ENCODE data around the gene NUMA1. TPM values are rescaled to one million over a fixed set of nuclear protein-coding genes. Genes with fewer than 3 reads are reported as not detected.

The NUMA1 gene
- polyA plus RNA-seq, 3 donors, result 4.1 to 91.2 (median 12.4) TPM

DNA sequence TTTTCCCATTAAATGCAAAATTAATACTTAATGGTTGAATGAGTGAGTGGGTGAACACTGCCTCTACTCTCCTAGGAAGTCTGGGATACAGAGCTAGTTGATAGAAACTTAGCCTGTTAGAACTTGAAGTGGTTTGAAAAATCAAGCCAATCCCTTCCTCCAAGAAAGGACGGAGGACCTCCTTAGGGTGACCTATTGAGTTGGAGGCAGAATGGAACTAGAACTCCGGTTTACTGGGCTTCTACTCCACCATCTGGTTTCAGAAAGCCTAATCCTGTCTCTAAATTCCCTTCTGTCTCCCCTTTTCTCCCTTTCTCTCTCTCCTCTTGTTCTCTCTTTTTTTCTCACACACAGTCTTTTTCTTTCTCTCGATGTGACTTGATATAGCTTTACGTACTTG is 101.2 kb downstream of the NUMA1 start:
- TF ChIP-seq, protein P1, sequence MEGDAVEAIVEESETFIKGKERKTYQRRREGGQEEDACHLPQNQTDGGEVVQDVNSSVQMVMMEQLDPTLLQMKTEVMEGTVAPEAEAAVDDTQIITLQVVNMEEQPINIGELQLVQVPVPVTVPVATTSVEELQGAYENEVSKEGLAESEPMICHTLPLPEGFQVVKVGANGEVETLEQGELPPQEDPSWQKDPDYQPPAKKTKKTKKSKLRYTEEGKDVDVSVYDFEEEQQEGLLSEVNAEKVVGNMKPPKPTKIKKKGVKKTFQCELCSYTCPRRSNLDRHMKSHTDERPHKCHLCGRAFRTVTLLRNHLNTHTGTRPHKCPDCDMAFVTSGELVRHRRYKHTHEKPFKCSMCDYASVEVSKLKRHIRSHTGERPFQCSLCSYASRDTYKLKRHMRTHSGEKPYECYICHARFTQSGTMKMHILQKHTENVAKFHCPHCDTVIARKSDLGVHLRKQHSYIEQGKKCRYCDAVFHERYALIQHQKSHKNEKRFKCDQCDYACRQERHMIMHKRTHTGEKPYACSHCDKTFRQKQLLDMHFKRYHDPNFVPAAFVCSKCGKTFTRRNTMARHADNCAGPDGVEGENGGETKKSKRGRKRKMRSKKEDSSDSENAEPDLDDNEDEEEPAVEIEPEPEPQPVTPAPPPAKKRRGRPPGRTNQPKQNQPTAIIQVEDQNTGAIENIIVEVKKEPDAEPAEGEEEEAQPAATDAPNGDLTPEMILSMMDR (IDR thresholded peaks at IDR 0.05), result no peak
- no peak for DNase-seq
- WGBS (ENCODE audit: insufficient coverage), result 83% methylated on average over 1 of the region's 4 CpGs
- Histone ChIP-seq H3K79me2 (ENCODE audit: insufficient read depth, low read length) (peaks cover 4% of the 10 kb centered on the region), H3K4me2 (replicated peaks; ENCODE audit: extremely low read depth, low read length, poor library complexity, severe bottlenecking) (no peak overlapping the region), H3K36me3 (replicated peaks in 1 of 2; ENCODE audit: control insufficient read depth in 1 of 2, insufficient read depth in 2 of 2, low read length in 2 of 2) (peaks cover 20 to 58% of the 10 kb centered on the region in 2 donors), H4K20me1 (ENCODE audit: insufficient read depth, low read length) (peaks cover 4% of the 10 kb centered on the region), H3K9ac (ENCODE audit: insufficient read depth, low read length, poor library complexity, severe bottlenecking) (no peak overlapping the region), H3K4me3 (replicated peaks in 1 of 3; ENCODE audit: low read depth in 2 of 3, low read length in 3 of 3) (no peak overlapping the region), H3K27ac (ENCODE audit: low read depth in 1 of 2, low read length in 2 of 2) (no peak overlapping the region), H3K9me3 (replicated peaks in 1 of 2; ENCODE audit: control insufficient read depth in 1 of 2, insufficient read depth in 1 of 2, low read length in 2 of 2) (no peaks in the 10 kb centered on the region), H2AFZ (ENCODE audit: insufficient read depth, low read depth, low read length, poor library complexity, severe bottlenecking) (no peak overlapping the region), H3K27me3 (ENCODE audit: control insufficient read depth in 2 of 2, insufficient read depth in 2 of 2, low read length in 2 of 2) (no peaks in the 10 kb centered on the region), H3K4me1 (ENCODE audit: control insufficient read depth in 1 of 2, insufficient read depth in 2 of 2, low read length in 2 of 2) (peaks cover 7 to 11% of the 10 kb centered on the region in 2 donors)
- H3K4me1 Mint-ChIP-seq, result peaks cover 8% of the 10 kb centered on the region
- intact Hi-C loops (cut with micrococcal nuclease), result loop anchor here (5.0 kb wide), 3 partner anchors 33 to 113 kb away; no protein-coding TSS in a partner anchor
- peaks cover 46 to 51% of the 10 kb centered on the region in 2 donors for H3K36me3 Mint-ChIP-seq
- H3K27ac Mint-ChIP-seq, result no peak overlapping the region
- no peak overlapping the region for H3K4me3 Mint-ChIP-seq
- no peaks in the 10 kb centered on the region for H3K9me3 Mint-ChIP-seq
- peaks cover 0 to 3% (median 0%) of the 10 kb centered on the region in 3 donors for H3K27me3 Mint-ChIP-seq (ENCODE audit: low read depth in 3 of 3)

DNA sequence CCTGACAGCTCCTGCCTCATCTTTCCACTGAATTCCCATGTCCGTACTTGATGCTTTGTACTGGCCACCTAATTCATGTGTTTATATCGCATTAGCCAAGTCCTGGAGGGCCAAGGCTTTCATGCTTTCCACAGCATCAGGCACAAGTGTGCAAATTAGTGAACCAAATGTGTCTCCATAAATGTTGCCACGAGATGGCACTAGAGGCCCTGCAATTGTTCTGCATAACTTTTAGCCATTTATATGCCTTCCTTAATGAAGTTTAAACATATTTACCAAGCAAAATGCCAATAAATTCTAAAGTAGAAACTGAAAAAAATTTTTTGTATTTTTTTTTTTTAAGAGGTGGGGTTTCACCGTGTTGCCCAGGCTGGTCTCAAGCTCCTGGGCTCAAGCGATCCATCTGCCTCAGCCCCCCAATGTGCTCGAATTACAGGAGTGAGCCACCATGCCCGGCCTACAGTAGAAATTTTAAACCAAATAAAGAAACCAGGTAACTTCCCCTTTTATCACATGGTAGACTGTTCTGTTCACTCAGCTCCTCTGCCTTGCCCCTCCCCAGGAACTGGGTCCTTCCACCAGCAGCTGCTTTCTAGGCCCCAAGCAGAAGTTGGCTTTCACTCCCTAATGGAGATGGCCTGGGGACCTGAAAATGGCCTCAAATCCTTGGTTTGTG is 102.5 kb downstream of the NUMA1 start:
- WGBS (ENCODE audit: insufficient coverage), result 48% methylated on average over 5 of the region's 7 CpGs
- no peak overlapping the region for H2AFZ ChIP-seq (ENCODE audit: insufficient read depth, low read depth, low read length, poor library complexity, severe bottlenecking)
- no peaks in the 10 kb centered on the region for H3K9me3 Mint-ChIP-seq
- H3K4me3 ChIP-seq (replicated peaks in 1 of 3; ENCODE audit: low read depth in 2 of 3, low read length in 3 of 3), result no peak overlapping the region
- H3K27ac Mint-ChIP-seq, result peak overlapping the region; percentile 70 to 93 (median 81)
- peaks cover 4% of the 10 kb centered on the region for H4K20me1 ChIP-seq (ENCODE audit: insufficient read depth, low read length)
- H3K9ac ChIP-seq (ENCODE audit: insufficient read depth, low read length, poor library complexity, severe bottlenecking), result no peak overlapping the region
- H3K36me3 ChIP-seq (replicated peaks in 1 of 2; ENCODE audit: control insufficient read depth in 1 of 2, insufficient read depth in 2 of 2, low read length in 2 of 2), result peaks cover 11 to 50% of the 10 kb centered on the region in 2 donors
- H3K4me1 Mint-ChIP-seq, result peaks cover 8% of the 10 kb centered on the region
- no peak overlapping the region for H3K4me3 Mint-ChIP-seq
- intact Hi-C loops (cut with micrococcal nuclease), result loop anchor here (5.0 kb wide), 3 partner anchors 34 to 114 kb away; no protein-coding TSS in a partner anchor
- H3K9me3 ChIP-seq (replicated peaks in 1 of 2; ENCODE audit: control insufficient read depth in 1 of 2, insufficient read depth in 1 of 2, low read length in 2 of 2), result no peaks in the 10 kb centered on the region
- no peaks in the 10 kb centered on the region for H3K27me3 ChIP-seq (ENCODE audit: control insufficient read depth in 2 of 2, insufficient read depth in 2 of 2, low read length in 2 of 2)
- TF ChIP-seq, protein P1 (IDR thresholded peaks at IDR 0.05), result peak; percentile 75
- DNase-seq, result peak; percentile 62 to 75 (median 68)
- H3K4me1 ChIP-seq (ENCODE audit: control insufficient read depth in 1 of 2, insufficient read depth in 2 of 2, low read length in 2 of 2), result peaks cover 7 to 11% of the 10 kb centered on the region in 2 donors
- H3K27me3 Mint-ChIP-seq (ENCODE audit: low read depth in 3 of 3), result peaks cover 0 to 3% (median 0%) of the 10 kb centered on the region in 3 donors
- peak overlapping the region; percentile 5 for H3K4me2 ChIP-seq (replicated peaks; ENCODE audit: extremely low read depth, low read length, poor library complexity, severe bottlenecking)
- peaks cover 4% of the 10 kb centered on the region for H3K79me2 ChIP-seq (ENCODE audit: insufficient read depth, low read length)
- H3K27ac ChIP-seq (ENCODE audit: low read depth in 1 of 2, low read length in 2 of 2), result peak overlapping the region; percentile 49 to 52
- peaks cover 39 to 44% of the 10 kb centered on the region in 2 donors for H3K36me3 Mint-ChIP-seq
